B cell (primary cell): ENCODE results near the gene DPY19L1.

Experiments used
- CTCF ChIP-seq: fragments of 200-600 bp; IDR thresholded peaks from one replicate; pipeline ENCODE4 v1.8.0; 2022; ENCODE audit warnings: antibody characterized with exemption, mild to moderate bottlenecking
- EZH2 ChIP-seq: IDR thresholded peaks from 2 replicates; pipeline ENCODE4 v1.6.1; 2012; ENCODE audit warnings: borderline replicate concordance, low read depth, mild to moderate bottlenecking, moderate library complexity, low read length; ENCODE audit not compliant: insufficient read depth, poor library complexity, severe bottlenecking

- TF ChIP-seq CTCF, result no peak
- no peak for TF ChIP-seq EZH2
Measured at GRCh38 chr7:35012160-35012559, 25.1 kb downstream of the DPY19L1 start.
